Muscle of leg (tissue), 16 donors: ENCODE measurements around the gene RING1. TPM values are rescaled to one million over a fixed set of nuclear protein-coding genes. Genes with fewer than 3 reads are reported as not detected.

Experiments used
- DNase-seq: peaks from one replicate; pipeline ENCODE4 v3.0.0; 2013
- H3K27ac ChIP-seq: one replicate; pipeline ENCODE4 v1.5.1; 2013; ENCODE audit warnings: mild to moderate bottlenecking, low read length, control low read depth
- H3K27me3 ChIP-seq: one replicate; pipeline ENCODE4 v1.6.1; 2013; ENCODE audit warnings: low read length; ENCODE audit not compliant: control insufficient read depth, insufficient read depth
- H3K36me3 ChIP-seq: one replicate; pipeline ENCODE4 v1.6.1; 2013; ENCODE audit warnings: low read length; ENCODE audit not compliant: control insufficient read depth, insufficient read depth
- H3K4me1 ChIP-seq: one replicate; pipeline ENCODE4 v1.6.1; 2013; ENCODE audit warnings: low read length; ENCODE audit not compliant: control insufficient read depth, insufficient read depth
- H3K4me3 ChIP-seq: one replicate; pipeline ENCODE4 v1.5.1; 2013; ENCODE audit warnings: low read length, control low read depth
- H3K9me3 ChIP-seq: replicated peaks from 2 replicates; pipeline ENCODE4 v1.6.1; 2013; ENCODE audit warnings: low read depth, low read length; ENCODE audit not compliant: control insufficient read depth
- WGBS: methylation state at CpG from one replicate; pipeline ENCODE4 v1.1.5; 2013; ENCODE audit warnings: missing lambda C conversion rate; ENCODE audit not compliant: insufficient coverage; 5-methylcytosine and 5-hydroxymethylcytosine counted together
- long read RNA-seq, 11 donors: transcript quantifications; one replicate each; lab custom pipeline, GENCODE V29; 2026
- polyA plus RNA-seq, 8 donors: library from polyadenylated mRNA; unstranded; fragments of 120-200 nt; gene quantifications; one replicate each; pipeline versions ENCODE4 v1.2.1 to v1.2.3, GENCODE V29; 2013; ENCODE audit warnings: inconsistent platforms in 1 of 8, low replicate concordance in 1 of 8; ENCODE audit not compliant: insufficient read length in 8 of 8, insufficient read depth in 1 of 8
- total RNA-seq: library from RNA; stranded (reverse); fragments of 120-200 nt; gene quantifications from one replicate; pipeline ENCODE4 v1.2.4, GENCODE V29; 2013

Gene RING1
- total RNA-seq (22.8 TPM), polyA plus RNA-seq (10 to 100 TPM; 33.6 to 46.6 (median 38.7) TPM)
- long read RNA-seq, donor 1, partial matches to known transcripts: 0 of 2 reads
- long read RNA-seq, donor 1, other reads (novel, unspliced or antisense): 0 of 2 reads
- long read RNA-seq, donor 2, partial matches to known transcripts: 5 of 6 reads
- long read RNA-seq, donor 2, other reads (novel, unspliced or antisense): 0 of 6 reads
- long read RNA-seq, donor 3, transcript RING1-201 (7 exons, 1,752 nt): major isoform, 11 of 16 reads
- long read RNA-seq, donor 3, partial matches to known transcripts: 5 of 16 reads
- long read RNA-seq, donor 3, other reads (novel, unspliced or antisense): 0 of 16 reads
- long read RNA-seq, donor 4, transcript RING1-201 (7 exons, 1,752 nt): major isoform, 6 of 6 reads
- long read RNA-seq, donor 4, partial matches to known transcripts: 0 of 6 reads
- long read RNA-seq, donor 4, other reads (novel, unspliced or antisense): 0 of 6 reads
- long read RNA-seq, donor 5, transcript RING1-201 (7 exons, 1,752 nt): major isoform, 19 of 24 reads
- long read RNA-seq, donor 5, partial matches to known transcripts: 5 of 24 reads
- long read RNA-seq, donor 5, other reads (novel, unspliced or antisense): 0 of 24 reads
- long read RNA-seq, donor 6, transcript RING1-201 (7 exons, 1,752 nt): major isoform, 16 of 21 reads
- long read RNA-seq, donor 6, partial matches to known transcripts: 5 of 21 reads
- long read RNA-seq, donor 6, other reads (novel, unspliced or antisense): 0 of 21 reads
- long read RNA-seq, donor 7, transcript RING1-201 (7 exons, 1,752 nt): major isoform, 8 of 18 reads
- long read RNA-seq, donor 7, partial matches to known transcripts: 10 of 18 reads
- long read RNA-seq, donor 7, other reads (novel, unspliced or antisense): 0 of 18 reads
- long read RNA-seq, donor 8, partial matches to known transcripts: 5 of 8 reads
- long read RNA-seq, donor 8, other reads (novel, unspliced or antisense): 0 of 8 reads
- long read RNA-seq, donor 9, partial matches to known transcripts: 7 of 9 reads
- long read RNA-seq, donor 9, other reads (novel, unspliced or antisense): 0 of 9 reads
- long read RNA-seq, donor 10, transcript RING1-201 (7 exons, 1,752 nt): major isoform, 12 of 35 reads
- long read RNA-seq, donor 10, partial matches to known transcripts: 23 of 35 reads
- long read RNA-seq, donor 10, other reads (novel, unspliced or antisense): 0 of 35 reads
- long read RNA-seq, donor 11, transcript RING1-201 (7 exons, 1,752 nt): major isoform, 6 of 19 reads
- long read RNA-seq, donor 11, partial matches to known transcripts: 13 of 19 reads
- long read RNA-seq, donor 11, other reads (novel, unspliced or antisense): 0 of 19 reads

DNA sequence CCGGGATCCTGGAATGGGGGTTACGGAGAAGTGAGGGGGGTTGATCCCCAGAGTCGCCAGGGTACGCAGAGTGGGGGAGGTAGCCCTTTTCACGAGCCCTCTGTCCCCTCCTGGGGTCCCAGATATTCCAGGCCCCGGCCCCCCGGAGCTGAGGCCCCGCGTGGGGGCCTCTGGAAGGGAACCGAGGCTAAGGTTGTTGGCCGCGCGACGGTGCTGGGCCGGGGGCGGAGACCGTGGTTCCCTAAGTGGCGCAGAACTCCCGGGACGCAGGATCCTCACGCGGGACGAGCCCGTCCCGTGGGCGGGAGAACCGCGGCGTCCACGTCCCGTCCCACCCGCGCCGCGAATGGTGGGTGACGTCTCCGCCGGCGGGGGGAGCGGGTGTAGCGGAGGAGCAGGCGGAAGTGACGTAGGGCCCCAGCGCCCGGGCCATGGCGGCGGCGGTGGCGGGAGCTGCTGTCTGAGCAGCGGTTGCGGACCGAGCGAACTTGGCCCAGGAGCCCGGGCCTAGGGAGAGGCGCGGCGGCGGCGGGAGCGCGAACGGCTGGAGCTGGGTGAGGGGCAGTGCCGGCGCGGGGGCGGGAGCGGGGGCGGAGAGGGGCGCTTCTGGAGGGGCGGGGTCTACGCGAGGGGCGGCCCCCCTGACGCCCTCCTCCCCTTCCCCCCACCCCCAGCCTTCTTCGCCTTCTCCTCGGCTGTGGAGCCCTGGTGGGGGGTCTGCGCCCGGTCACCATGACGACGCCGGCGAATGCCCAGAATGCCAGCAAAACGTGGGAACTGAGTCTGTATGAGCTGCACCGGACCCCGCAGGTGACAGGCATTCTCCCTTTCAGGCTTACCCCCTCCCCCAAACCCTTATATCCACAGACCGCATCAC lies at the start of gene RING1:
Gene RING1 (plus strand): TSS at position 410 of the 877 bp plus-strand sequence. CDS start 323 bp downstream, at position 733.
- H3K4me1 ChIP-seq: peaks cover 40% of the 10 kb centered on the region
- DNase-seq: peak; percentile 94
- H3K36me3 ChIP-seq: peaks cover 29% of the 10 kb centered on the region
- H3K27me3 ChIP-seq: peaks cover 3% of the 10 kb centered on the region
- peak within 1 kb of the TSS; percentile 99 for H3K4me3 ChIP-seq
- no peaks in the 10 kb centered on the region for H3K9me3 ChIP-seq
- under 1% methylated on average over 60 of the region's 86 CpGs for WGBS
- H3K27ac ChIP-seq: peak within 1 kb of the TSS; percentile 97

DNA sequence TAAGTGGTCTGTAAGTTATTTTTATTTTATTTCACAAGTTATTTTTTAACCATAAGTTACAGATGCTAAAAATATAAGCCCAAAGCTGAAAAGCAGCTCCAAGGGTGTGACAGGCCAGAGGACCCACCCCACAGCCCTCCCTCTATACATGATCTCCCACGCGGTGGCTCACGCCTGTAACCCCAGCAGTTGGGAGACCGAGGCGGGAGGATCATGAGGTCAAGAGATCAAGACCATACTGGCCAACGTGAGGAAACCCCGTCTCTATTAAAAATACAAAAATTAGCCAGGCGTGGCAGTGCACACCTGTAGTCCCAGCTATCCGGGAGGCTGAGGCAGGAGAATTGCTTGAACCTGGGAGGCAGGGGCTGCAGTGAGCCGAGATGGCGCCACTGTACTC lies 48.2 kb upstream of the RING1 start:
- DNase-seq: no peak
- WGBS: 89% methylated on average over 8 of the region's 11 CpGs
- Histone ChIP-seq H3K36me3 (no peaks in the 10 kb centered on the region), H3K4me1 (peaks cover 20% of the 10 kb centered on the region), H3K9me3 (no peaks in the 10 kb centered on the region), H3K4me3 (no peak overlapping the region), H3K27me3 (no peaks in the 10 kb centered on the region), H3K27ac (no peak overlapping the region)

DNA sequence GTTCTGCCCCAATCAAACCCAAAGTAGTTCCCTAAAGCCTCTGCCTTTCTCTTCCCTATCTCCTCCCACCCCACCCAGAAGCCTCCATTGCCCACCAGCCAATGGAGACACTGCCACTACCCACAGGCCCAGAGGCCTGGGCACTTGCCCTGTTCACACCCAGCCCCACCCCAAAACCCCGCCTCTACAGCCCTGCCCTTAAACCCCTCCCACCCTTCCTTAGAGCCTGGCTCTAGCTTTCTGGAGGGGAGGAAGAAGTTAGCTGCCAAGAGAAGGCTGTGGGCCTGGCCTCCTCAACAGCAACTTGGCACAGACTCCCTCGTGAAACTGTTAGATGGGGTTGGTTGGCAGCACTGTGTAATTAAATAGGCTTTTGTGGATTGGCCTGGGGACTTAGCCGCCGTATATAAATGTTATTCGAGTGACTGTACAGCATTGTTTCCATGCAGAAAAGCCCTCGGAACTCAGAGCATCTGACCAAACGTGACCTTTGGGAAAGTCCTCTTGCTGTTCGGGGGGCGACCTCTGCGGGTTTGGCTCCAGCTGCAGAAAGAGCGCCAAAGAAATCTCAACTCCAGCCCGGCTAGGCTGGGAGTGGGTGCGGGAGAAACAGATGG lies 47.5 kb upstream of the RING1 start:
- no peak overlapping the region for H3K4me3 ChIP-seq
- H3K4me1 ChIP-seq: peaks cover 20% of the 10 kb centered on the region
- H3K27ac ChIP-seq: peak overlapping the region; percentile 76
- no peaks in the 10 kb centered on the region for H3K27me3 ChIP-seq
- WGBS: 53% methylated on average over 10 of the region's 13 CpGs
- no peaks in the 10 kb centered on the region for H3K36me3 ChIP-seq
- H3K9me3 ChIP-seq: no peaks in the 10 kb centered on the region
- peak; percentile 90 for DNase-seq

DNA sequence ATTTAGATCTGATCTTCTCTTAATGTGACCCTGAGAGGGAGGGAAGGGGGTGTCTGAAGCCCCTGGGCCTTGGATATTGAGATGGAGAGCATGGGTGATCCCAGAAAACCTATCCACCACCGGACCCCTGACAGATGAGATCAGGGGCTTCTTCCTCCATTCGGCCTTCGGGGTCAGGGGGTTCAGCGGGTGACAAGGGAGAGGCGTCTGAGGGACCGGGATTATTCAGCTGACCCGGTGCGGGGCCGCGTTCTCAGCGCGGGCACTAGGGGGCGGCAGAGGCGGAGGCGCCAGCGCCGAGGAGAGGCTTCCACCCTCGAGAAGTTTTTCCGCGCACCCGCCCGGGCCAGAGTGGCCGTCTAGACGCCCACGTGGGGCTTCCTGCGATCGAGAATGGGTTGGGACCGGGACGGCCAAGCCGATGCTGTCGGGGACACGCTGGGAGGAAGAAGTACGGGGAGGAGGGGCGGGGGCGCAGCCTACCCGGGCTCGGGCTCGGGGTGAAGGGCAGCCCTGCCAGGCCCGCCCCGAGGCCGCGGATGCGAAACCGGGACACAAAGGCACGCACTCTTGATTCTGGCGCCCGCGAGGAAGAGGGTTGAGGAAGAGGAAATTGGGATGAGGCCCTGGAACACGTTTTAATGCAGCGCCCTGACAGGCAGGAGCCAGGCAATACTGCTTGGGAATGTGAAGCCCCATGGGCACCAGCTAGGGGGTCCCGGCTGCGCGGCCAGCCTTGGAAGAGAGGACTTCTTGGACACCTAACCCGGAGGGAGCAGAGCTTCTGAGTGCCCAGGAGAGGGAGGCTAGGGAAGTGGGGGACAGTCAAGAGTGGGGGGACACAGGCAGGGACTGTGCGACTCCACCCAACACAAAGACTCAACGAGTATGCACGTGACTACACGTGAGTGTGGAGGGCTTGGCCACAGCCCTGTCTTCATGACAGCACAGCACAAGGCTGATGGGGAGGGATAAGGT lies 46.7 kb upstream of the RING1 start:
- DNase-seq: peak; percentile 88
- Histone ChIP-seq H3K27me3 (peaks cover 3% of the 10 kb centered on the region), H3K4me1 (peaks cover 20% of the 10 kb centered on the region), H3K4me3 (peak overlapping the region; percentile 50), H3K9me3 (no peaks in the 10 kb centered on the region), H3K36me3 (no peaks in the 10 kb centered on the region), H3K27ac (peak overlapping the region; percentile 76)
- under 1% methylated on average over 53 of the region's 58 CpGs for WGBS

DNA sequence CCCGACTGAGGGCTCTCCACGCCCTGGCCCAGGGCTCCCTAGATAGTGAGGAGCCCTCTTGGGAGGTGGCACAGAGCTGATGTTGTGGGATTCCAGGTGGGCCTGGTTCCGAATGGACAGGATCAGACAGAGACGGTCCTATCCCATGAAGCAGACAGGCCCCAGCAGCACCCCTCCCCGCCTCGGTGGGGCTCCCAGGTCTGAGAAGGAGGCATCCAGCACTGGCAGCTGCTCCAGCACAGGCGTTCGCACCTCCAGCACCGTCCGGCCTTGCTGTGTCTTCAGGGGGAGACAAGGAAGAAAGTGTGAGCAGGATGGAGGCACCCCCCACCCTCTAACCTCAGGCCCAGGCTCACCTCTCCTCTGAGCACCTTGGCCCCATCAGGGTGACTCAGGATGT lies 44.8 kb upstream of the RING1 start:
- 65% methylated on average over 8 of the region's 10 CpGs for WGBS
- Histone ChIP-seq H3K9me3 (no peaks in the 10 kb centered on the region), H3K4me1 (peaks cover 20% of the 10 kb centered on the region), H3K27ac (no peak overlapping the region), H3K36me3 (no peaks in the 10 kb centered on the region), H3K27me3 (peaks cover 3% of the 10 kb centered on the region), H3K4me3 (no peak overlapping the region)
- DNase-seq: no peak

DNA sequence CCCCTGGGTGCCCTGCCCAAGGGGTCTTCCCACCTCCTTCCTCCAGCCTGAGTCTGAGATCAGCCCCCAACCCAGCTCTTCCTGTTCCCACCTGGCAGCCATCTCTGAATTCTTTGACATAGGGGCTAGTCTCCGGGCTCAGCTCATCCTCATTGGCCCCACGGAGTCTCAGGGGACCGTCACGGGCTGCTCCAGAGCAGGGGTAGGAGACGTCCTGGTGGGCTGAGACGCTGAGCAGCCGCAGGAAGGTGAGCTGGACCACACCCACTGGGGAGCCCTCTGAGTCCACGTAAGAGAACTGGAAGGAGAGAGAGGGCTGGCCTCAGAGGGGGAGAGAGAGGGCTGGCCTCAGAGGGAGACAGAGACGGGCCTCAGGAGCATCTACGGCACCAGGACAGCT lies 44.1 kb upstream of the RING1 start:
- no peak overlapping the region for H3K27ac ChIP-seq
- WGBS: 37% methylated on average over 10 of the region's 10 CpGs
- no peak overlapping the region for H3K4me3 ChIP-seq
- H3K27me3 ChIP-seq: peaks cover 3% of the 10 kb centered on the region
- no peaks in the 10 kb centered on the region for H3K9me3 ChIP-seq
- DNase-seq: no peak
- peaks cover 20% of the 10 kb centered on the region for H3K4me1 ChIP-seq
- peaks cover under 1% of the 10 kb centered on the region for H3K36me3 ChIP-seq

DNA sequence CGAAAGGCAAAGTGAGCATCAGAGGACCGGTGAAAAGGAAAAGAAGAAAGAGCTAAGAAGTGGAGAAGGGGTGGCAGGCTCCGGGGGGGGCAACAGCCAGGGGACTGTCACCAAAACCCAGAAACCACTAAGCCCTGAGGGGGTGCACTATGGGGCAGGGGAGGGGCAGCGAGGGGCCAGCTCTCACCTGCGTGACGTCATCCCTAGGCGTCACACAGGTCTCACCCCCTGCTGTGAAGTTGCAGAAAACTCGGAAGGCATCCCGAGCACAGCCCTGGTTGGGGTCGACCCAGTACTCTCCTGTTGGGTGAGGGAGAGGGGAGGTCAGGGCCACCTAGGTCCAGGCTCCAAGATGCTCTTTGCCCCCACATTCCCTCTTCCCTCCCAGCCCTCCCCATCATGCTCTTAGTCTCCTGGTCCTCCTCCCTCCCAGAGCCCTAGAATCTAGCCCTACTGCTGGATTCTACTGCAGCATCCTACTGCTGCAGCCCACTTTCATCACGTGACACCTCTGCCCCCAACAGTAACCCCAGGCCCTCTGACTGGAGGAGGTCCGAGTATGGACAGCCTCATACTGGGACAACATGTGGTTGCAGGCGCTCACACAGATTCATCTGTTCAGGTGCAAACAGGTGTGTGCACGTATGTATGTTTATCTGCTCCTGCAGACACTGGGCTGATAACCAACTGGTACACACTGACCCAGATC lies 43.5 kb upstream of the RING1 start:
- DNase-seq: no peak
- H3K27me3 ChIP-seq: peaks cover 3% of the 10 kb centered on the region
- no peaks in the 10 kb centered on the region for H3K9me3 ChIP-seq
- H3K27ac ChIP-seq: no peak overlapping the region
- peaks cover 5% of the 10 kb centered on the region for H3K36me3 ChIP-seq
- no peak overlapping the region for H3K4me3 ChIP-seq
- WGBS: 48% methylated on average over 9 of the region's 14 CpGs
- H3K4me1 ChIP-seq: peaks cover 20% of the 10 kb centered on the region
